Ovary (tissue), 3 donors: ENCODE results near the gene UST.

Source experiments
- POLR2A ChIP-seq: fragments of 450-650 bp; IDR thresholded peaks from one replicate; pipeline ENCODE4 v1.6.1; 2017; ENCODE audit warnings: antibody characterized with exemption, mild to moderate bottlenecking, moderate library complexity
- TF ChIP-seq, protein P1 (sequence below), 3 donors: fragments of 450-650 bp in 2 of 3; fragments of 200-600 bp in 1 of 3; IDR thresholded peaks; one replicate each; pipeline versions ENCODE4 v1.5.1 to v1.8.0; 2016 to 2022; ENCODE audit warnings: antibody characterized with exemption in 3 of 3, mild to moderate bottlenecking in 1 of 3
- donor health status: DM: no; HTN: no; CAD: no.

DNA sequence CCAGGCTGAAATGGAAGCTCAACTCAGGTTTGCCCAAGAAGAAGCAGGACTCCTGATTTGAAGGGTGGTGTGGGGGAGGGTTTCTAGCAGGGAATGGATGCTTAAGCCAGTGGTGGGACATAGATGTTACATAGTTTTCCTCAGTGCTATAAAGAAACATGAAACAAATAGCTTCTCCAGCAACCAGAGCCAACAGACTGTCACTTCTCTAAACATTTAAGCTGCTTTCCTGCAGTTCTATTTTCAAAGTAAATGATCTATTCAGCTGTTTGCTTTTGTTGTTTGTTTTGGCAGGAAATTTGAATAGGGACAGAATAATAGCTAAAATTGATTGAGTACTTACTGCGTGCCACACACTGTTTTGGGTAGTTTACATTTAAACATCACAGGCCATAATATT, 169.0 kb downstream of the UST start:
- no peak for TF ChIP-seq POLR2A
- TF ChIP-seq, protein P1, sequence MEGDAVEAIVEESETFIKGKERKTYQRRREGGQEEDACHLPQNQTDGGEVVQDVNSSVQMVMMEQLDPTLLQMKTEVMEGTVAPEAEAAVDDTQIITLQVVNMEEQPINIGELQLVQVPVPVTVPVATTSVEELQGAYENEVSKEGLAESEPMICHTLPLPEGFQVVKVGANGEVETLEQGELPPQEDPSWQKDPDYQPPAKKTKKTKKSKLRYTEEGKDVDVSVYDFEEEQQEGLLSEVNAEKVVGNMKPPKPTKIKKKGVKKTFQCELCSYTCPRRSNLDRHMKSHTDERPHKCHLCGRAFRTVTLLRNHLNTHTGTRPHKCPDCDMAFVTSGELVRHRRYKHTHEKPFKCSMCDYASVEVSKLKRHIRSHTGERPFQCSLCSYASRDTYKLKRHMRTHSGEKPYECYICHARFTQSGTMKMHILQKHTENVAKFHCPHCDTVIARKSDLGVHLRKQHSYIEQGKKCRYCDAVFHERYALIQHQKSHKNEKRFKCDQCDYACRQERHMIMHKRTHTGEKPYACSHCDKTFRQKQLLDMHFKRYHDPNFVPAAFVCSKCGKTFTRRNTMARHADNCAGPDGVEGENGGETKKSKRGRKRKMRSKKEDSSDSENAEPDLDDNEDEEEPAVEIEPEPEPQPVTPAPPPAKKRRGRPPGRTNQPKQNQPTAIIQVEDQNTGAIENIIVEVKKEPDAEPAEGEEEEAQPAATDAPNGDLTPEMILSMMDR (IDR thresholded peaks at IDR 0.05): no peak
